Skeletal muscle tissue (tissue), 4 donors: Measurements from ENCODE around the gene PGBD5. TPM values are rescaled to one million over a fixed set of nuclear protein-coding genes. Genes with fewer than 3 reads are reported as not detected.

Experiments used
- H3K27ac ChIP-seq: one replicate; pipeline ENCODE4 v1.7.0; 2013; ENCODE audit warnings: mild to moderate bottlenecking, low read depth, low read length, inconsistent platforms
- H3K27me3 ChIP-seq, 3 donors: one replicate each; pipeline ENCODE4 v1.7.0; 2013; ENCODE audit warnings: low read length in 3 of 3; ENCODE audit not compliant: control insufficient read depth in 3 of 3, insufficient read depth in 3 of 3
- H3K36me3 ChIP-seq, 3 donors: one replicate each; pipeline ENCODE4 v1.7.0; 2013; ENCODE audit warnings: low read length in 3 of 3; ENCODE audit not compliant: control insufficient read depth in 3 of 3, insufficient read depth in 3 of 3
- H3K4me1 ChIP-seq, 3 donors: one replicate each; pipeline ENCODE4 v1.7.0; 2013; ENCODE audit warnings: low read length in 3 of 3, mild to moderate bottlenecking in 3 of 3; ENCODE audit not compliant: control insufficient read depth in 3 of 3, insufficient read depth in 3 of 3
- H3K4me3 ChIP-seq, 3 donors: one replicate each; pipeline ENCODE4 v1.7.0; 2013; ENCODE audit warnings: low read length in 3 of 3
- H3K9ac ChIP-seq, 3 donors: one replicate each; pipeline ENCODE4 v1.7.0; 2013; ENCODE audit warnings: low read length in 3 of 3, mild to moderate bottlenecking in 3 of 3, moderate library complexity in 2 of 3, low read depth in 1 of 3
- H3K9me3 ChIP-seq, 3 donors: one replicate each; pipeline ENCODE4 v1.7.0; 2013; ENCODE audit warnings: low read length in 3 of 3; ENCODE audit not compliant: control insufficient read depth in 3 of 3
- total RNA-seq: library from RNA; depleted of rRNA; stranded (reverse); fragments of >200 nt; gene quantifications from one replicate; pipeline ENCODE4 v1.2.3, GENCODE V29; 2014
- donor health status: Osteomylitis.

Gene PGBD5
- total RNA-seq, 1 donor from 2014 or later = 5.7 TPM

DNA sequence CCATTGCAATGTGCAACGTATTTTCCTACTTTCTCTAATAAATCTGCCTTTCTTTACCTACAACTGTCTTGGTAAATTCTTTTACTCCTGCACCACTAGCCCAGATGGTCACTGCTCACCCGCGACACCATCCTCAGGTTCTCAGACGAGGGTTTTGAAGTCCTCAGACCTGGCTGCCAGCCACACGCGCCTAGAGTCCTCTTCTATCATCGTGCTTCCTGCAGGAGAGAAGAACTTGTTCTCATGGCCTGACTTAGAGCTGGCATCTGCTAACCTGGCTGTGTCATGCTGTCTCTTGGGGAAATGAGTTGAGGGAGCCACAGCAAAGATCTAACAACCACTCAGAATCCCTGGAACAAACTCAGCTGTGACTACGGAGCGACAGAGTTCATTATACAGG lies 30.3 kb upstream of the PGBD5 start:
- Histone ChIP-seq H3K27me3 (peaks cover 0 to 3% (median 2%) of the 10 kb centered on the region in 3 donors), H3K9ac (no peak overlapping the region), H3K36me3 (no peaks in the 10 kb centered on the region), H3K4me1 (no peaks in the 10 kb centered on the region), H3K9me3 (no peaks in the 10 kb centered on the region), H3K27ac (no peak overlapping the region), H3K4me3 (no peak overlapping the region)

DNA sequence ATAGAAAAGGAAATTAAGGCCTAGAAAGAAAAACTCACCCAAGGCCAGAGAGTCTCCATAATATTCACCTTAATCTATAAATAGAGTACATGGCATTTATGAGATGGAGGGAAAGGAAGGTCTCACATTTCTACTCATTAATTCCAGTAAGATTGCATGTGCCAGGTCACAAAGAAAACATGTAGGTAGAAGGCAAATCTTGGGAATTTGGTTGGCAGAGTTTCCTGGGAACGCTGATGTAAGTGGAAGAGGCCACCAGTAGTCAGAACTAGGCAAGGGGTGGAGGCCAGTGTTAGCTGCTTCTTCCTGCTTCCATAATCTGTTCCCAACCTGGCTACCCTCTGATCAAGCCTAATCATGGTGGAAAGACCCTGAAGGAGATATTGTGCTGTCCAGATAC lies 29.2 kb upstream of the PGBD5 start:
- no peak overlapping the region for H3K4me3 ChIP-seq
- no peaks in the 10 kb centered on the region for H3K9me3 ChIP-seq
- H3K27ac ChIP-seq = no peak overlapping the region
- no peaks in the 10 kb centered on the region for H3K4me1 ChIP-seq
- H3K36me3 ChIP-seq = no peaks in the 10 kb centered on the region
- H3K9ac ChIP-seq = no peak overlapping the region
- H3K27me3 ChIP-seq = peaks cover 0 to 2% (median 0%) of the 10 kb centered on the region in 3 donors

DNA sequence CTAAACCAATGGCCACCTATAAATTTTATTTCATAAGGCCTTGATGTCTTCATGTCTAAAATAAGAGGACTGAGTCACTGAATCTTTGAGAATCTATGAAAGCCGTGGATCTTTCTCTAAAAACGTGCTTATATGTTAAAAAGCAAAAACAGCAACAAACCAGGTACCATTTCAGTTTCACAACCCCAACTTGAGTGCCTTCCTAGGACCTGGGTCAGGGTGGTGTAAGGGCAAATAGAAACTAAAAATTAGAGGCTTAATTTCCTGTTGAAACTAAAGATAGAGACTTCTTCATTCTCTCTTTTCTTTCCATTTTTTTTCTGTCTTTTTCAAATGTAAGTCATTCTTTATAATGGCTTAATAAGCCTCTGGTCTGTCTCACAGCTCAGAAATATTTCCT lies 27.2 kb upstream of the PGBD5 start:
- H3K9me3 ChIP-seq = no peaks in the 10 kb centered on the region

DNA sequence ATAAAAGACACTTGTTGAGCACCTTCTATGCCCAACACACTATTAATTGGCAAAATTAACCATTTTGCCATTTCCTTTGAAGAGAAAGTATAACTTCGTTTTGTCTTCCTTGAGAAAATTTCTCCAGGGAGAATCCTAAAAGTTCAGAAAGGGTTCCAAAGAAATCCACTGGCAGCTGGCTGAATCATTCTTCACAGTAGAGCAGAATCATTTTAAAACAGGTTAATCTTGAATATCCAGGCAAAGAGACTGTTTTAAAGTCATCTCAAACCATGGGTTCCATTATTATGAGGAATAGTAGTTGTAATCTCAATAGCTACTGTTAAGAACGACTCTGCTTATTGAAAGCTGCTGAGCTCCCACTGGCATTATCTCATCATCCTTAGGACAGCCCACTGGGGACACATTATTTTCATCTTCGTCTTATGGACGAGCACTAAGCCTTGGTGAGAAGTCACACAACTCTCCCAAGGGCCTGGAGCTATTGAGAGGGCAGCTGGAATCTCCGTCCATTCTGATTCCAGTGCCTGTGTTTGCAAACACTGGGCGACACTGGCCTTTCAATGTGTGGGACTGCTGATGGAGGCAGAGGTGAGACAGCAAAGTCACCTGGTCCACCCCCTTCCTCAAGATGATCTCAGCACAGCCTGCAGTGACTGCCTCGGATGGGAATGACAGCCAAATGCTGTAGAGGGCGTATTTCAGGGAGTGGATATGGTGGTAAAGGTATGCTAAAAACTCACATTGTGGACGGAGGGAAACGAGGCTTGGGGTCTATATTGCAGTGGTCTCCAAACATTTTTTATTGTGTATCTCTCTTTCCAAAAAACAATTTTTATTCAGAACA lies 15.3 kb upstream of the PGBD5 start:
- H3K27me3 ChIP-seq = peaks cover 0 to 10% (median 2%) of the 10 kb centered on the region in 3 donors
- no peak overlapping the region for H3K27ac ChIP-seq

More for the DNA sequence above, 27.2 kb upstream of the PGBD5 start:
- H3K4me1 ChIP-seq = no peaks in the 10 kb centered on the region
- H3K27ac ChIP-seq = no peak overlapping the region
- no peak overlapping the region for H3K4me3 ChIP-seq
- H3K9ac ChIP-seq = no peak overlapping the region
- H3K36me3 ChIP-seq = no peaks in the 10 kb centered on the region
- no peaks in the 10 kb centered on the region for H3K27me3 ChIP-seq

DNA sequence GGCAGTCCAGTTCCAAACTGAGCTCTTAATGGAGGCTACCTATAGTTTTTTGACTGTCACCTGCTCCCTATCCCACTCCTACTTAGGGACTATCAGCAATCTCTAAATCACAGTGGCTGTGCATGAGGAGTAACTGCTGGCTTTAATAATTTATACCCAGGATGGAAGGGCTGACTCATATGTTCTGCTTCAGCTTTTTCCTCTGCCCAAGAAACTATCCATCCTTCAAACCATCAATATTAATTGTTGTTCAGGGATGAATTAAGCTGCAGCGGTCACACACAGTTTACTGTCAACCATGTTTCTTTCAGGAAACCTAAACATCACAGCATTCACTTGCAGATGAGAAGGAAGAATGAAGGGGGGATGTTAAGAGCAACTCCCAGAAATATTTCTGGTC lies 9.0 kb upstream of the PGBD5 start:
- H3K27ac ChIP-seq = no peak overlapping the region
- H3K4me3 ChIP-seq = no peak overlapping the region
- peaks cover 0 to 3% (median 0%) of the 10 kb centered on the region in 3 donors for H3K9me3 ChIP-seq
- no peak overlapping the region for H3K9ac ChIP-seq
- no peaks in the 10 kb centered on the region for H3K4me1 ChIP-seq
- H3K36me3 ChIP-seq = no peaks in the 10 kb centered on the region
- peaks cover 0 to 6% (median 0%) of the 10 kb centered on the region in 3 donors for H3K27me3 ChIP-seq

More for the DNA sequence above, 15.3 kb upstream of the PGBD5 start:
- no peaks in the 10 kb centered on the region for H3K36me3 ChIP-seq
- H3K4me1 ChIP-seq = no peaks in the 10 kb centered on the region
- H3K9me3 ChIP-seq = peaks cover 0 to 6% (median 3%) of the 10 kb centered on the region in 3 donors
- H3K4me3 ChIP-seq = no peak overlapping the region
- H3K9ac ChIP-seq = no peak overlapping the region

DNA sequence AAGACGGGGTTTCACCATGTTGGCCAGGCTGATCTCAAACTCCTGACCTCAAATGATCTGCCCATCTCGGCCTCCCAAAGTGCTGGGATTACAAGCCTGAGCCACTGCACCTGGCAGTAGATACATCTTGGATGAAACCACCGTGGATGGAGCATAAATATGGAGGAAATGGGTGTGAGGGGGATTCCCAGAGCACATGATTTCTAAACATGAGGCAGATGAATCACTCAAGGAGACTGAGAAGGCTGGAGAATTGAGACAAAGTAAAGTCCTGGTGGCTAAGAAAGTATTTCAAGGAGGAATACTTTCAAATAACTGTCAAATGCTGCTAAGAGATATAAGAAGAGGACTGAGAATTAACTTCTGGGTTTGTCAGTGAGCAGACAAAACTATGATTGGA lies 5.4 kb upstream of the PGBD5 start:
- Histone ChIP-seq H3K36me3 (no peaks in the 10 kb centered on the region), H3K9ac (no peak overlapping the region), H3K27me3 (peaks cover 0 to 2% (median 0%) of the 10 kb centered on the region in 3 donors), H3K4me1 (peaks cover 2 to 9% (median 6%) of the 10 kb centered on the region in 3 donors), H3K27ac (no peak overlapping the region), H3K4me3 (no peak overlapping the region), H3K9me3 (no peaks in the 10 kb centered on the region)

DNA sequence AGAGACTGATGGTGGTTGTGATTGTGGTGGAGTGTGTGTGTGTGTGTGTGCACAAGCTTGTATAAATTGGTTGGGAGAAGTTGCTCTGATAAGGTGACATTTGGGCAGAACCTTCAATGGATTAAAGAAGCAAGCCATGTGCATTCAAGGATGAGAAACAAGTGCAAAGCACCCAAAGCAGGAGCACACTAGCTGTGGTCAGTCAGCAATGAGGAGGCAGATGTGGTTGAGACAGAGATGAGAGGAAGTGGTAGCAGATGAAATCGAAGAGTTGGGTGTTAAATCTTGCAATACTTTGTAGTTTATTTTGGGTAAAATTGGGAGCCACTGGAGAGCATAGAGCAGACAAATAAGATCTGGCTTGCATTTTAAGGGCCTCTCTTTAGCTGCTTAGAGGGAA lies 4.4 kb upstream of the PGBD5 start:
- Histone ChIP-seq H3K36me3 (no peaks in the 10 kb centered on the region), H3K9ac (no peak overlapping the region), H3K9me3 (no peaks in the 10 kb centered on the region), H3K4me3 (no peak overlapping the region), H3K27me3 (peaks cover 0 to 2% (median 0%) of the 10 kb centered on the region in 3 donors), H3K27ac (no peak overlapping the region), H3K4me1 (peaks cover 2 to 9% (median 6%) of the 10 kb centered on the region in 3 donors)

DNA sequence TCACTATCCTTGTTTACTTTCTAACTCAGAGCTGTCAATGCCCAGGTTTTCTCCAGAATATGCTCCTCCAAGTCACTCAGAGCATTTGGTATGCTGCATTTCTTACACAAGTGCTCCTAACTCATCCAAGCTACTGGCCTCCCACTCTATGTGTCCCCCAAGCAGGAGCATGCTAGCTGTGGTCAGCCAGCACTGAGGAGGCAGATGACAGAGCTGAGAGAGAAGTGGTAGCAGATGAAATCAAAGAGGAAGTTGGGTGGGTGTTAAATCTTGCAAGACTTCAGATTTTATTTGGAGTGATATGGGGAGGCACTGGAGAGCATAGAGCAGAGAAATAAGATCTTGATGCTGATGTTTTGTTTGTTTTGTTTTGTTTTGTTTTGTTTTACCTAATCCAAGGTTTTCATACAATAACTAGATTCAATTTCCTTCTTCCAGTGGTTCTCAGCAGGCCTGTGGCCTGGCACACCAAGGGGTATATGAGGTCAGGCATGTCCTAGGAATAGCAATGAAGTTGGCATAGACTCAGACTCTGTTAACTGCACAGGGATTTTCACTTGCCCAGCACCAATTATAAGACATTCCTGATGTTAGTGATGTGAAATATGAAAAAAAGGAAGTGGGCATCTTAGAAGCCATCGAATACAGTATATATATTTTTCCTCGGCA lies 3.1 kb upstream of the PGBD5 start:
- Histone ChIP-seq H3K27me3 (peaks cover 10 to 15% (median 11%) of the 10 kb centered on the region in 3 donors), H3K4me3 (no peak overlapping the region), H3K36me3 (no peaks in the 10 kb centered on the region), H3K9me3 (no peaks in the 10 kb centered on the region), H3K4me1 (peaks cover 9 to 16% (median 13%) of the 10 kb centered on the region in 3 donors), H3K27ac (no peak overlapping the region), H3K9ac (no peak overlapping the region)

DNA sequence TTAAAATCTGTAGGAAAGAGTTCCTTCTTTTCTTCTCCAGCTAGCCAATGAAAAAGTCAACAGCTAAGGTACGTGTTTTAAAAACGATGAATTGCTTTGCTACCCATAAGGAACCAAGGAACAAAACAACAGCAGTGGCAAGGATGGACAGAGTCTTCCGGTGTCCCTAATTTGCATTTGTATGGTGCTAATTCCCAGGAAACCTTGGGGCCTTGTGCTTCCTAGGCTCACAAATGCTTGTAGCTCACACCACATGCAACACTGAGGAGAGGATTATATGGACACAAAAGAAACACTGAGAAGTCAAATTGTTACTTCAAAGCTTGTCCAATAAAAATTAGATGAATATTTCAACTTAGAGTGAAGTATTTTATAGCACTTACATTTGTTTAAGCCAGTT lies 1.8 kb upstream of the PGBD5 start:
- no peak overlapping the region for H3K4me3 ChIP-seq
- no peaks in the 10 kb centered on the region for H3K9me3 ChIP-seq
- no peaks in the 10 kb centered on the region for H3K36me3 ChIP-seq
- H3K9ac ChIP-seq = no peak overlapping the region
- H3K27me3 ChIP-seq = peaks cover 15 to 19% (median 19%) of the 10 kb centered on the region in 3 donors
- peaks cover 9 to 16% (median 14%) of the 10 kb centered on the region in 3 donors for H3K4me1 ChIP-seq
- no peak overlapping the region for H3K27ac ChIP-seq
